Measurements from ENCODE around the gene PRKX. TPM values are rescaled to one million over a fixed set of nuclear protein-coding genes. Genes with fewer than 3 reads are reported as not detected.

PRKX gene
- total RNA-seq (18.2 and 18.5 TPM in 2 replicates), polyA plus RNA-seq (10.7 and 12.1 TPM in 2 replicates)

GRCh38 chrX:3713225-3713936 is at the start of gene PRKX:
PRKX (minus strand) TSS chrX:3713649; CDS start chrX:3713253, 396 bp downstream.
- no peaks in the 10 kb centered on the region for H3K9me2 ChIP-seq (replicated peaks; ENCODE audit: insufficient read depth)

DNA sequence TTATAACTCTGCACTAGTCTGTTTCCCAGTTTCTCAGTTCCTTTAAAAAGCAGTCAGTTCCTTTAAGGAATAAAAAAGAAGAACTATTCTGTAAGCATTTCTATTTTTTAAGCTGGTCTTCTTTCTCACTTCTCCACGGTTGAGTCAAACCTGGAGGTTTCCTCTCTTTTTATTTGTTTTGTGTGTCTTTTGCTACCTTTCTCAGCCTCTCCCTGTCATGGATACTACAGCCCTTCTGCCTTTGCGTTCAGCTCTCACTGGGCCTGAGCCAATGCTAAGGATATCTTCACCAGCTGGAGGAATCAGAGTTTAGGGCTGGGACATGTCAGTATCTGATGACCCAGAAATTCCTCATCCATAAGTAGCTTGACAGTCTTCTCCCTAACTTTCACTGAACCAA is 49.7 kb upstream of the PRKX start:
- Histone ChIP-seq H3K4me2 (no peak overlapping the region), H3K27ac (no peak overlapping the region), H2AFZ (no peak overlapping the region), H3K9me3 (ENCODE audit: low read depth) (no peaks in the 10 kb centered on the region), H3K4me3 (no peak overlapping the region), H3K36me3 (replicated peaks; ENCODE audit: insufficient read depth, low read depth) (no peaks in the 10 kb centered on the region), H3K27me3 (no peaks in the 10 kb centered on the region), H3K9me2 (replicated peaks; ENCODE audit: insufficient read depth) (no peaks in the 10 kb centered on the region), H4K20me1 (ENCODE audit: insufficient read depth, poor library complexity, severe bottlenecking) (no peaks in the 10 kb centered on the region), H3K79me2 (no peaks in the 10 kb centered on the region), H3K4me1 (ENCODE audit: insufficient read depth) (no peaks in the 10 kb centered on the region)
- 71% methylated on average over 2 of the region's 2 CpGs for WGBS (ENCODE audit: low lambda C conversion rate, missing lambda C conversion rate)
- no peak for DNase-seq (ENCODE audit: low spot score)
- TF ChIP-seq, protein P1, sequence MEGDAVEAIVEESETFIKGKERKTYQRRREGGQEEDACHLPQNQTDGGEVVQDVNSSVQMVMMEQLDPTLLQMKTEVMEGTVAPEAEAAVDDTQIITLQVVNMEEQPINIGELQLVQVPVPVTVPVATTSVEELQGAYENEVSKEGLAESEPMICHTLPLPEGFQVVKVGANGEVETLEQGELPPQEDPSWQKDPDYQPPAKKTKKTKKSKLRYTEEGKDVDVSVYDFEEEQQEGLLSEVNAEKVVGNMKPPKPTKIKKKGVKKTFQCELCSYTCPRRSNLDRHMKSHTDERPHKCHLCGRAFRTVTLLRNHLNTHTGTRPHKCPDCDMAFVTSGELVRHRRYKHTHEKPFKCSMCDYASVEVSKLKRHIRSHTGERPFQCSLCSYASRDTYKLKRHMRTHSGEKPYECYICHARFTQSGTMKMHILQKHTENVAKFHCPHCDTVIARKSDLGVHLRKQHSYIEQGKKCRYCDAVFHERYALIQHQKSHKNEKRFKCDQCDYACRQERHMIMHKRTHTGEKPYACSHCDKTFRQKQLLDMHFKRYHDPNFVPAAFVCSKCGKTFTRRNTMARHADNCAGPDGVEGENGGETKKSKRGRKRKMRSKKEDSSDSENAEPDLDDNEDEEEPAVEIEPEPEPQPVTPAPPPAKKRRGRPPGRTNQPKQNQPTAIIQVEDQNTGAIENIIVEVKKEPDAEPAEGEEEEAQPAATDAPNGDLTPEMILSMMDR (IDR thresholded peaks at IDR 0.05; ENCODE audit: poor library complexity), result no peak
- TF ChIP-seq EZH2 (IDR thresholded peaks at IDR 0.05; ENCODE audit: borderline replicate concordance) (no peak), EZH2phosphoT487 (IDR thresholded peaks at IDR 0.05; ENCODE audit: low read depth, severe bottlenecking, unreplicated experiment) (no peak)

More at GRCh38 chrX:3713225-3713936, at the start of gene PRKX:
- H3K27ac ChIP-seq, result no peak within 1 kb of the TSS
- WGBS (ENCODE audit: low lambda C conversion rate, missing lambda C conversion rate), result 27% methylated on average over 27 of the region's 97 CpGs
- no peaks in the 10 kb centered on the region for H4K20me1 ChIP-seq (ENCODE audit: insufficient read depth, poor library complexity, severe bottlenecking)
- H3K79me2 ChIP-seq, result peaks cover 5% of the 10 kb centered on the region
- H3K4me3 ChIP-seq, result peak within 1 kb of the TSS; percentile 58
- H3K4me1 ChIP-seq (ENCODE audit: insufficient read depth), result no peaks in the 10 kb centered on the region
- no peaks in the 10 kb centered on the region for H3K27me3 ChIP-seq
- DNase-seq (ENCODE audit: low spot score), result peak; percentile 79
- H3K4me2 ChIP-seq, result peak within 1 kb of the TSS; percentile 81
- no peaks in the 10 kb centered on the region for H3K36me3 ChIP-seq (replicated peaks; ENCODE audit: insufficient read depth, low read depth)
- no peak for TF ChIP-seq EZH2phosphoT487 (IDR thresholded peaks at IDR 0.05; ENCODE audit: low read depth, severe bottlenecking, unreplicated experiment)
- TF ChIP-seq, protein P1 (IDR thresholded peaks at IDR 0.05; ENCODE audit: poor library complexity), result no peak
- no peaks in the 10 kb centered on the region for H3K9me3 ChIP-seq (ENCODE audit: low read depth)
- peak within 1 kb of the TSS; percentile 83 for H2AFZ ChIP-seq

DNA sequence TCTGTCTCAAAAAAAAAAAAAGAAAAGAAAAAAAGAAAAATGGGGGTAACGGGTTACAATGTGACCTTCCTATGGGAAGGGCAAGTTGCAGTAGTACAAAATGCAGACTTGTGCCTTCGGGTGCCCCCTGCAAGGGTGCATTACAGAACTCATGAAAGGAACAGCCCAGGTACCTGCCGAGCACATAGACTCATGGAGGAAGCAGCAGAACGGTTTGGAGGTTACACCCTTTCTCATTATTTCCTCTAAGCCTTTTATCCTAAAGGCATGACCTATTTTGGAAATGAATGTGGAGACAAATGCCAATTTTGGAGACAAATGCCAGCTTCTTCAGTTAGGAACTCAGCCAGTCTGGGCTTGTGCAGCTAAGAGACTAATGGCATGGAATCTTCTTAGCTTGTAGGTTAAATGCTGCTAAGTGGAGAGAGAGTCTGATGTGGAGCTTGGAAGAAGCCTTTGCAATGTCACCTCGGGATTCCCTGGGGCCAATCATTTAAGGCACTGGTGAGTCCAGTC is 44.1 kb upstream of the PRKX start:
- Histone ChIP-seq H3K27me3 (no peaks in the 10 kb centered on the region), H4K20me1 (ENCODE audit: insufficient read depth, poor library complexity, severe bottlenecking) (no peaks in the 10 kb centered on the region), H3K4me1 (ENCODE audit: insufficient read depth) (no peaks in the 10 kb centered on the region), H2AFZ (no peak overlapping the region), H3K79me2 (no peaks in the 10 kb centered on the region), H3K36me3 (replicated peaks; ENCODE audit: insufficient read depth, low read depth) (no peaks in the 10 kb centered on the region), H3K4me2 (no peak overlapping the region), H3K9me3 (ENCODE audit: low read depth) (no peaks in the 10 kb centered on the region), H3K27ac (no peak overlapping the region), H3K9me2 (replicated peaks; ENCODE audit: insufficient read depth) (no peaks in the 10 kb centered on the region), H3K4me3 (no peak overlapping the region)
- no peak for DNase-seq (ENCODE audit: low spot score)
- WGBS (ENCODE audit: low lambda C conversion rate, missing lambda C conversion rate), result 78% methylated on average over 5 of the region's 5 CpGs
- TF ChIP-seq EZH2phosphoT487 (IDR thresholded peaks at IDR 0.05; ENCODE audit: low read depth, severe bottlenecking, unreplicated experiment) (no peak), EZH2 (IDR thresholded peaks at IDR 0.05; ENCODE audit: borderline replicate concordance) (no peak)
- TF ChIP-seq, protein P1 (IDR thresholded peaks at IDR 0.05; ENCODE audit: poor library complexity), result no peak

All from hepatocyte (in vitro differentiated cells).